ENCODE measurements around the gene SMAD3.
"Not testable (repeated sequence)": the region's sequence is repeated elsewhere in the genome, so short reads cannot be mapped to it uniquely, and the experiment has no call there.

The SMAD3 gene

GRCh38 chr15:67107014-67107812 lies 41.8 kb downstream of the SMAD3 start:
- in situ Hi-C loops (cut with MboI; ENCODE audit: low sequenced_read_pairs): no loop called here

GRCh38 chr15:67108122-67108961 lies 42.9 kb downstream of the SMAD3 start:
- in situ Hi-C loops (cut with MboI; ENCODE audit: low sequenced_read_pairs): no loop called here

- in situ Hi-C loops (cut with MboI; ENCODE audit: low sequenced_read_pairs): no loop called here
Measured at GRCh38 chr15:67109141-67110034, 44.0 kb downstream of the SMAD3 start.

- in situ Hi-C loops (cut with MboI; ENCODE audit: low sequenced_read_pairs): no loop called here
Measured at GRCh38 chr15:67110361-67110781, 45.0 kb downstream of the SMAD3 start.

GRCh38 chr15:67110958-67111864 lies 45.8 kb downstream of the SMAD3 start:
- in situ Hi-C loops (cut with MboI; ENCODE audit: low sequenced_read_pairs): no loop called here

- in situ Hi-C loops (cut with MboI; ENCODE audit: low sequenced_read_pairs): no loop called here
Measured at GRCh38 chr15:67114046-67114445, 48.6 kb downstream of the SMAD3 start.

GRCh38 chr15:67114846-67115585 lies 49.6 kb downstream of the SMAD3 start:
- in situ Hi-C loops (cut with MboI; ENCODE audit: low sequenced_read_pairs): no loop called here

- in situ Hi-C loops (cut with MboI; ENCODE audit: low sequenced_read_pairs): no loop called here
Measured at GRCh38 chr15:67115586-67115969, 50.2 kb downstream of the SMAD3 start.

GRCh38 chr15:67116742-67117141 lies 51.3 kb downstream of the SMAD3 start:
- in situ Hi-C loops (cut with MboI; ENCODE audit: low sequenced_read_pairs): no loop called here

- in situ Hi-C loops (cut with MboI; ENCODE audit: low sequenced_read_pairs): no loop called here
Measured at GRCh38 chr15:67117370-67117769, 52.0 kb downstream of the SMAD3 start.

- in situ Hi-C loops (cut with MboI; ENCODE audit: low sequenced_read_pairs): no loop called here
Measured at GRCh38 chr15:67118808-67119207, 53.4 kb downstream of the SMAD3 start.

GRCh38 chr15:67119238-67119846 lies 53.9 kb downstream of the SMAD3 start:
- in situ Hi-C loops (cut with MboI; ENCODE audit: low sequenced_read_pairs): no loop called here

- in situ Hi-C loops (cut with MboI; ENCODE audit: low sequenced_read_pairs): no loop called here
Measured at GRCh38 chr15:67120009-67120838, 54.8 kb downstream of the SMAD3 start.

- in situ Hi-C loops (cut with MboI; ENCODE audit: low sequenced_read_pairs): no loop called here
Measured at GRCh38 chr15:67120839-67121643, 55.6 kb downstream of the SMAD3 start.

- in situ Hi-C loops (cut with MboI; ENCODE audit: low sequenced_read_pairs): no loop called here
Measured at GRCh38 chr15:67121644-67122605, 56.5 kb downstream of the SMAD3 start.

GRCh38 chr15:67122816-67123215 lies 57.4 kb downstream of the SMAD3 start:
- in situ Hi-C loops (cut with MboI; ENCODE audit: low sequenced_read_pairs): not testable (repeated sequence)

Data from HL-60/S4 treated with phorbol 12-myristate 13-acetate at 8.2 ng/mL for 4 days and 3 days (cell line).